CD4-positive, CD25-positive, alpha-beta regulatory T cell (primary cell): ENCODE measurements around the gene HS3ST3B1. TPM values are rescaled to one million over a fixed set of nuclear protein-coding genes. Genes with fewer than 3 reads are reported as not detected.

Experiments used
- ATAC-seq, 2 donors: fragments of 150-1000 bp; cut with Tn5 transposase; one replicate each; pipeline ENCODE4 v1.10.0; 2021; ENCODE audit warnings: low read depth in 2 of 2, moderate number of reproducible peaks in 2 of 2, moderate library complexity in 1 of 2
- DNase-seq, 3 donors: peaks; one replicate each; pipeline versions ENCODE4 v3.0.0 to v3.0.0-alpha.2; 2012 to 2022; ENCODE audit warnings: mixed read lengths in 1 of 3
- H3K27ac ChIP-seq: one replicate; pipeline ENCODE4 v1.7.0; 2013; ENCODE audit warnings: mild to moderate bottlenecking, low read length; ENCODE audit not compliant: insufficient read depth, poor library complexity, severe bottlenecking
- H3K27me3 ChIP-seq: one replicate; pipeline ENCODE4 v1.7.0; 2013; ENCODE audit warnings: low read length; ENCODE audit not compliant: control insufficient read depth, insufficient read depth
- H3K36me3 ChIP-seq: one replicate; pipeline ENCODE4 v1.7.0; 2013; ENCODE audit warnings: mild to moderate bottlenecking, low read length, moderate library complexity; ENCODE audit not compliant: control insufficient read depth, insufficient read depth
- H3K4me1 ChIP-seq: 2 replicates; pipeline ENCODE4 v1.7.0; 2013; ENCODE audit warnings: mild to moderate bottlenecking, low read length; ENCODE audit not compliant: insufficient read depth, control insufficient read depth, poor library complexity, severe bottlenecking
- H3K4me3 ChIP-seq: one replicate; pipeline ENCODE4 v1.7.0; 2013; ENCODE audit warnings: low read depth, mild to moderate bottlenecking, low read length, moderate library complexity
- H3K9me3 ChIP-seq, 2 experiments: 1 replicate in 1 of 2; 2 replicates in 1 of 2; pipeline ENCODE4 v1.7.0; 2013; ENCODE audit warnings: low read length in 2 of 2, mild to moderate bottlenecking in 1 of 2, moderate library complexity in 1 of 2; ENCODE audit not compliant: control insufficient read depth in 2 of 2
- H3K27ac Mint-ChIP-seq, 3 donors: one replicate each; pipeline ENCODE4 v1.8.0; 2020 to 2022; ENCODE audit warnings: mild to moderate bottlenecking in 3 of 3, mixed read lengths in 3 of 3, moderate library complexity in 2 of 3
- H3K27me3 Mint-ChIP-seq: one replicate; pipeline ENCODE4 v1.8.0; 2022; ENCODE audit warnings: mild to moderate bottlenecking, mixed read lengths
- H3K36me3 Mint-ChIP-seq: one replicate; pipeline ENCODE4 v1.8.0; 2020; ENCODE audit warnings: mixed read lengths
- H3K4me1 Mint-ChIP-seq, 4 donors: one replicate each; pipeline ENCODE4 v1.8.0; 2020 to 2022; ENCODE audit warnings: mixed read lengths in 4 of 4, mild to moderate bottlenecking in 1 of 4
- H3K4me3 Mint-ChIP-seq, 4 donors: one replicate each; pipeline ENCODE4 v1.8.0; 2020 to 2022; ENCODE audit warnings: mild to moderate bottlenecking in 4 of 4, mixed read lengths in 4 of 4, moderate library complexity in 3 of 4
- H3K9me3 Mint-ChIP-seq, 7 donors: one replicate each; pipeline ENCODE4 v1.8.0; 2020 to 2022; ENCODE audit warnings: mixed read lengths in 7 of 7, mild to moderate bottlenecking in 3 of 7, moderate library complexity in 2 of 7
- polyA plus RNA-seq, 4 donors: library from polyadenylated mRNA; unstranded; fragments of 300-500 nt; fragmentation: Illumina TruSeq; gene quantifications; one replicate each; pipeline ENCODE4 v1.2.3, GENCODE V29; 2021
- total RNA-seq: library from RNA; stranded (reverse); gene quantifications from one replicate; pipeline ENCODE4 v1.2.3, GENCODE V29; 2022

HS3ST3B1 gene
- total and polyA plus RNA-seq, 5 donors from 2014 or later: 22.7 to 47.8 (median 26.2) TPM

GRCh38 chr17:14323522-14323981 lies 22.7 kb downstream of the HS3ST3B1 start:
- H3K4me3 ChIP-seq: no peak overlapping the region
- Mint-ChIP-seq H3K27me3 (no peaks in the 10 kb centered on the region), H3K27ac (peak overlapping the region; percentile 13 to 65 (median 60)), H3K36me3 (peaks cover 33% of the 10 kb centered on the region), H3K4me3 (peak overlapping the region in 1 of 4 donors; percentile 34), H3K4me1 (peaks cover 57 to 97% (median 83%) of the 10 kb centered on the region in 4 donors), H3K9me3 (peaks cover 0 to 1% (median 0%) of the 10 kb centered on the region in 7 donors)
- no peaks in the 10 kb centered on the region for H3K27me3 ChIP-seq
- H3K9me3 ChIP-seq: no peaks in the 10 kb centered on the region
- no peak for ATAC-seq
- peaks cover 17% of the 10 kb centered on the region for H3K36me3 ChIP-seq
- peaks cover 85% of the 10 kb centered on the region for H3K4me1 ChIP-seq
- no peak overlapping the region for H3K27ac ChIP-seq
- DNase-seq: no peak

GRCh38 chr17:14325618-14326167 lies 24.8 kb downstream of the HS3ST3B1 start:
- Histone ChIP-seq H3K4me3 (no peak overlapping the region), H3K27ac (no peak overlapping the region), H3K9me3 (no peaks in the 10 kb centered on the region), H3K27me3 (no peaks in the 10 kb centered on the region), H3K4me1 (peaks cover 85% of the 10 kb centered on the region), H3K36me3 (peaks cover 21% of the 10 kb centered on the region)
- Mint-ChIP-seq H3K9me3 (peaks cover 0 to 1% (median 0%) of the 10 kb centered on the region in 7 donors), H3K4me3 (peak overlapping the region; percentile 3 to 67 (median 40)), H3K4me1 (peaks cover 42 to 97% (median 83%) of the 10 kb centered on the region in 4 donors), H3K27ac (peak overlapping the region in 1 of 3 donors; percentile 72), H3K36me3 (peaks cover 36% of the 10 kb centered on the region), H3K27me3 (no peaks in the 10 kb centered on the region)
- no peak for ATAC-seq
- no peak for DNase-seq

GRCh38 chr17:14329900-14330491 lies 29.1 kb downstream of the HS3ST3B1 start:
- Histone ChIP-seq H3K27me3 (no peaks in the 10 kb centered on the region), H3K4me3 (peak overlapping the region; percentile 58), H3K9me3 (no peaks in the 10 kb centered on the region), H3K27ac (no peak overlapping the region), H3K36me3 (peaks cover 22% of the 10 kb centered on the region), H3K4me1 (peaks cover 86% of the 10 kb centered on the region)
- peak overlapping the region; percentile 55 to 89 (median 74) for H3K4me3 Mint-ChIP-seq
- DNase-seq (peak in 1 of 3 donors; percentile 67), ATAC-seq (peak; percentile 30 to 43)
- peaks cover 31% of the 10 kb centered on the region for H3K36me3 Mint-ChIP-seq
- peak overlapping the region; percentile 5 to 87 (median 75) for H3K27ac Mint-ChIP-seq
- no peaks in the 10 kb centered on the region for H3K27me3 Mint-ChIP-seq
- H3K9me3 Mint-ChIP-seq: peaks cover 0 to 1% (median 0%) of the 10 kb centered on the region in 7 donors
- H3K4me1 Mint-ChIP-seq: peaks cover 41 to 98% (median 76%) of the 10 kb centered on the region in 4 donors

GRCh38 chr17:14330492-14330962 lies 29.6 kb downstream of the HS3ST3B1 start:
- H3K27ac ChIP-seq: no peak overlapping the region
- H3K27ac Mint-ChIP-seq: peak overlapping the region; percentile 5 to 87 (median 75)
- no peaks in the 10 kb centered on the region for H3K27me3 Mint-ChIP-seq
- no peaks in the 10 kb centered on the region for H3K9me3 ChIP-seq
- no peak overlapping the region for H3K4me3 ChIP-seq
- peaks cover 90% of the 10 kb centered on the region for H3K4me1 ChIP-seq
- peaks cover 31% of the 10 kb centered on the region for H3K36me3 Mint-ChIP-seq
- H3K4me3 Mint-ChIP-seq: peak overlapping the region; percentile 55 to 89 (median 74)
- no peaks in the 10 kb centered on the region for H3K27me3 ChIP-seq
- peaks cover 22% of the 10 kb centered on the region for H3K36me3 ChIP-seq
- ATAC-seq (no peak), DNase-seq (no peak)
- H3K9me3 Mint-ChIP-seq: peaks cover 0 to 1% (median 0%) of the 10 kb centered on the region in 7 donors
- H3K4me1 Mint-ChIP-seq: peaks cover 44 to 99% (median 77%) of the 10 kb centered on the region in 4 donors

GRCh38 chr17:14331225-14331981 lies 30.5 kb downstream of the HS3ST3B1 start:
- H3K4me1 ChIP-seq: peaks cover 91% of the 10 kb centered on the region
- peak overlapping the region; percentile 26 to 72 (median 45) for H3K4me3 Mint-ChIP-seq

GRCh38 chr17:14331982-14332298 lies 31.1 kb downstream of the HS3ST3B1 start:
- ATAC-seq (no peak), DNase-seq (no peak)
- Mint-ChIP-seq H3K27me3 (no peaks in the 10 kb centered on the region), H3K27ac (peak overlapping the region; percentile 76 to 87 (median 83)), H3K4me1 (peaks cover 48 to 99% (median 81%) of the 10 kb centered on the region in 4 donors), H3K4me3 (peak overlapping the region in 3 of 4 donors; percentile 26 to 66 (median 43)), H3K36me3 (peaks cover 25% of the 10 kb centered on the region), H3K9me3 (no peaks in the 10 kb centered on the region)
- H3K27me3 ChIP-seq: no peaks in the 10 kb centered on the region
- H3K4me1 ChIP-seq: peaks cover 94% of the 10 kb centered on the region
- peaks cover 17% of the 10 kb centered on the region for H3K36me3 ChIP-seq
- peak overlapping the region; percentile 66 for H3K27ac ChIP-seq
- no peak overlapping the region for H3K4me3 ChIP-seq
- no peaks in the 10 kb centered on the region for H3K9me3 ChIP-seq

More at GRCh38 chr17:14331225-14331981, 30.5 kb downstream of the HS3ST3B1 start:
- peaks cover 45 to 99% (median 78%) of the 10 kb centered on the region in 4 donors for H3K4me1 Mint-ChIP-seq
- H3K9me3 ChIP-seq: no peaks in the 10 kb centered on the region
- H3K27me3 ChIP-seq: no peaks in the 10 kb centered on the region
- ATAC-seq: no peak
- H3K27ac Mint-ChIP-seq: peak overlapping the region; percentile 76 to 87 (median 83)
- H3K4me3 ChIP-seq: no peak overlapping the region
- H3K36me3 ChIP-seq: peaks cover 19% of the 10 kb centered on the region
- H3K27ac ChIP-seq: peak overlapping the region; percentile 66
- H3K27me3 Mint-ChIP-seq: no peaks in the 10 kb centered on the region
- H3K9me3 Mint-ChIP-seq: no peaks in the 10 kb centered on the region
- DNase-seq: peak in 1 of 3 donors; percentile 30
- peaks cover 25% of the 10 kb centered on the region for H3K36me3 Mint-ChIP-seq

- Histone ChIP-seq H3K27me3 (no peaks in the 10 kb centered on the region), H3K9me3 (no peaks in the 10 kb centered on the region), H3K4me3 (no peak overlapping the region), H3K27ac (no peak overlapping the region), H3K36me3 (peaks cover 13% of the 10 kb centered on the region), H3K4me1 (peaks cover 93% of the 10 kb centered on the region)
- no peaks in the 10 kb centered on the region for H3K27me3 Mint-ChIP-seq
- DNase-seq: no peak
- ATAC-seq: no peak
- H3K4me3 Mint-ChIP-seq: peak overlapping the region in 1 of 4 donors; percentile 66
- H3K27ac Mint-ChIP-seq: peak overlapping the region; percentile 36 to 91 (median 87)
- peaks cover 48 to 98% (median 80%) of the 10 kb centered on the region in 4 donors for H3K4me1 Mint-ChIP-seq
- H3K9me3 Mint-ChIP-seq: no peaks in the 10 kb centered on the region
- H3K36me3 Mint-ChIP-seq: peaks cover 24% of the 10 kb centered on the region
Measured at GRCh38 chr17:14332331-14332730, 31.4 kb downstream of the HS3ST3B1 start.
